ENCODE measurements around the gene CHIA. TPM values are rescaled to one million over a fixed set of nuclear protein-coding genes. Genes with fewer than 3 reads are reported as not detected.

Gene CHIA
- total RNA-seq, 4 donors from 2014 or later, result not detected

- intact Hi-C loops (cut with DNase I), result no loop called here
- 89 to 90% methylated on average over 4 of the region's 4 CpGs for WGBS, 2 donors
- no peak overlapping the region for H3K27ac ChIP-seq
- no peak for DNase-seq
- H3K27me3 ChIP-seq, result no peaks in the 10 kb centered on the region
- TF ChIP-seq, protein P1, sequence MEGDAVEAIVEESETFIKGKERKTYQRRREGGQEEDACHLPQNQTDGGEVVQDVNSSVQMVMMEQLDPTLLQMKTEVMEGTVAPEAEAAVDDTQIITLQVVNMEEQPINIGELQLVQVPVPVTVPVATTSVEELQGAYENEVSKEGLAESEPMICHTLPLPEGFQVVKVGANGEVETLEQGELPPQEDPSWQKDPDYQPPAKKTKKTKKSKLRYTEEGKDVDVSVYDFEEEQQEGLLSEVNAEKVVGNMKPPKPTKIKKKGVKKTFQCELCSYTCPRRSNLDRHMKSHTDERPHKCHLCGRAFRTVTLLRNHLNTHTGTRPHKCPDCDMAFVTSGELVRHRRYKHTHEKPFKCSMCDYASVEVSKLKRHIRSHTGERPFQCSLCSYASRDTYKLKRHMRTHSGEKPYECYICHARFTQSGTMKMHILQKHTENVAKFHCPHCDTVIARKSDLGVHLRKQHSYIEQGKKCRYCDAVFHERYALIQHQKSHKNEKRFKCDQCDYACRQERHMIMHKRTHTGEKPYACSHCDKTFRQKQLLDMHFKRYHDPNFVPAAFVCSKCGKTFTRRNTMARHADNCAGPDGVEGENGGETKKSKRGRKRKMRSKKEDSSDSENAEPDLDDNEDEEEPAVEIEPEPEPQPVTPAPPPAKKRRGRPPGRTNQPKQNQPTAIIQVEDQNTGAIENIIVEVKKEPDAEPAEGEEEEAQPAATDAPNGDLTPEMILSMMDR (IDR thresholded peaks at IDR 0.05), result no peak
- TF ChIP-seq POLR2A (IDR thresholded peaks at IDR 0.05), result no peak
- no peaks in the 10 kb centered on the region for H3K9me3 ChIP-seq
- H3K36me3 ChIP-seq, result no peaks in the 10 kb centered on the region
- H3K4me3 ChIP-seq (replicated peaks in 1 of 3), result no peak overlapping the region
- H3K4me1 ChIP-seq, result peaks cover 11 to 13% of the 10 kb centered on the region in 2 donors
Measured at GRCh38 chr1:111269825-111270406, 20.7 kb upstream of the CHIA start.

DNA sequence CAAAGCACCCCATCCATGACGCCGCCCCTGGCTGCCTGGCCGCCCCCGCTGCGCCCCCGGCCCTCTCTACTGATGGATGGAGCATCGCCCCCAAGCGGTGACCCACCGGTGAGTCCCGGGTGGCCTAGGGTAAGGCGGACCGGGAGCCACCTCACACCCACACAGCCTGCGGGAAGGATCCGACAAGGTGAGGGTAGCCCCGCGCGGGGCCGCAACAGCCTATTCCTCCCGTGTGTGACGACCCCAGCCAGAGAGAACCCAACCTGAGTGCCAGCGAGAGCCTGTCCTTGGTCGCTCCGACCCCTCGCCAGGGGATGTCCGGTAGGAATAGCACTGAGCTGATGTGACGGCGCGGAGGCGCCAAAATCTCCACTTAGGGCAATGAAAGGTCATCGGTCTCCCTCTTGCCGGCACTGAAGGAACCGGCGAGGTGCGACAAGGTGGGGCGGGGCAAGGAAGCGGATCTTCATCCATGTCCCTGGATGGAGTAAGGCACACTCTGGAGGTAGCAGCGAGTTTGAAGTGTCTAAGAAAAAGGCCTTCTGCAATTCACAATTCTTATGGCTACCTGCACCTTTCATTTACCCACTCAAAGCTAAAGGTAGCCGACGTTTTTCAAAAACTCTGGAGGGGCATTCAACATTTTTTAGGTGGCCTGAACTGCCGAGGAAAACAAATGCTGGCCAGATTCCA, 19.7 kb upstream of the CHIA start:
- H3K4me3 ChIP-seq (replicated peaks in 1 of 3), result peak overlapping the region in 1 of 3 donors; percentile 4
- no peak overlapping the region for H3K27ac ChIP-seq
- H3K36me3 ChIP-seq, result no peaks in the 10 kb centered on the region
- 6% methylated on average over 18 to 33 of the region's 40 CpGs for WGBS, 2 donors
- peak; percentile 20 to 47 for DNase-seq
- peaks cover 11 to 20% of the 10 kb centered on the region in 2 donors for H3K4me1 ChIP-seq
- no peaks in the 10 kb centered on the region for H3K9me3 ChIP-seq
- H3K27me3 ChIP-seq, result no peaks in the 10 kb centered on the region
- intact Hi-C loops (cut with DNase I), result no loop called here
- no peak for TF ChIP-seq POLR2A (IDR thresholded peaks at IDR 0.05)
- TF ChIP-seq, protein P1 (IDR thresholded peaks at IDR 0.05), result no peak

DNA sequence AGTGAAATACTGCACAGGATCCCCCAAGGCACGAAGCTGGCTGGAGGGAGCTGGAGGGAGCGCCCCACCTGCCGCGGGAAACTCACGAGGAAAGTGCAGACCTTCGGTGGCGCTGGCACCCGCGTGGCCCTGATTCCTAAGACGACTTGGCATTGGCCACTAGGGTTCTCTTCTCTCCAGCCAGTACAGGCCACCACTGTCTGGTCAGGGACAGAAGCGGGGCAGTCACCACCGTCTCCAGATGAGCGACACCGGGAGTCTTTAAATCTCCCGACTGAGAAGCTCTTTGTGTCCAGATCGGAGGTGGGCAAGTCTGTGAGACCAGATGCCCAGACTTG, 19.2 kb upstream of the CHIA start:
- DNase-seq, result no peak
- no peaks in the 10 kb centered on the region for H3K27me3 ChIP-seq
- no peak overlapping the region for H3K27ac ChIP-seq
- TF ChIP-seq, protein P1 (IDR thresholded peaks at IDR 0.05), result no peak
- no peak for TF ChIP-seq POLR2A (IDR thresholded peaks at IDR 0.05)
- intact Hi-C loops (cut with DNase I), result no loop called here
- H3K9me3 ChIP-seq, result no peaks in the 10 kb centered on the region
- 32 to 40% methylated on average over 9 to 10 of the region's 16 CpGs for WGBS, 2 donors
- peaks cover 11 to 20% of the 10 kb centered on the region in 2 donors for H3K4me1 ChIP-seq
- no peaks in the 10 kb centered on the region for H3K36me3 ChIP-seq
- H3K4me3 ChIP-seq (replicated peaks in 1 of 3), result peak overlapping the region in 1 of 3 donors; percentile 4

DNA sequence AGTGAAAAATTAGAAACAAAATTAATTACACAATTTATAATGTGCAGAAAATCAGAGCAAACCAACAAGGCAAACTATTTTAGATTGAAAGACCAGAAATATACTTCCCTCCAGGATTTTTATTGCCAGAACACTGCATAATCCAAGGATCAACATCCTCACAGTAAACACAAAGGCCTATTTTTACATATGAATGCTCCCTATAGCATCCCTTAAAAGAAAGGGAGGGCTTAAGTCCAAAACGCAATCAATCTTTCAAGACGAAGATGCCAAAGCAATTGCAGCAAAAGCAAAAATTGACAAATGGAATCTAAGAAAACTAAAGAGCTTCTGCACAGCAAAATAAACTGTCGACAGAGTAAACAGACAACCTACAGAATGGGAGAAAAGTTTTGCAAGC, 18.6 kb upstream of the CHIA start:
- peaks cover 11 to 20% of the 10 kb centered on the region in 2 donors for H3K4me1 ChIP-seq
- intact Hi-C loops (cut with DNase I), result no loop called here
- no peaks in the 10 kb centered on the region for H3K27me3 ChIP-seq
- TF ChIP-seq, protein P1 (IDR thresholded peaks at IDR 0.05), result no peak
- no peak for TF ChIP-seq POLR2A (IDR thresholded peaks at IDR 0.05)
- no peaks in the 10 kb centered on the region for H3K36me3 ChIP-seq
- DNase-seq, result no peak
- H3K27ac ChIP-seq, result no peak overlapping the region
- 77 to 78% methylated on average over 3 of the region's 3 CpGs for WGBS, 2 donors
- H3K9me3 ChIP-seq, result no peaks in the 10 kb centered on the region
- H3K4me3 ChIP-seq (replicated peaks in 1 of 3), result no peak overlapping the region

DNA sequence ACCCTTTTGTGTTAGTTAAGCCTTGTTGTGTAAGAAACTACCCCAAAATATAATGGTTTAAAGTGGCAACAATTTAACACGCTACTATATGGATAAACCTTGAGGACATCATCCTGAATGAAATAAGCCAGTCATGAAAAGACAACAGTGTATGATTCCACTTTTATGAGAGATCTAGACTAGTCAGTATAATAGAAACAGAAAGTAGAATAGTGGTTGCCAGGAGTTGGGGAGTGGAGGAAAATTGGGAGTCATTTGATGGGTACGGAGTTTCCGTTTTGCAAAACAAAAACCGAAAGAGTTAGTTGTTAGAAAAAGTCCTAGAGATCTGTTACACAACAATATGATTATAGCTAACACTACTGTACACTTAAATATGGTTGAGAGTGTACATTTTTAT, 16.0 kb upstream of the CHIA start:
- DNase-seq, result no peak
- intact Hi-C loops (cut with DNase I), result no loop called here
- H3K4me1 ChIP-seq, result peaks cover 11 to 20% of the 10 kb centered on the region in 2 donors
- no peaks in the 10 kb centered on the region for H3K36me3 ChIP-seq
- peak overlapping the region in 2 of 3 donors; percentile 19 to 25 for H3K27ac ChIP-seq
- no peaks in the 10 kb centered on the region for H3K27me3 ChIP-seq
- TF ChIP-seq, protein P1 (IDR thresholded peaks at IDR 0.05), result no peak
- TF ChIP-seq POLR2A (IDR thresholded peaks at IDR 0.05), result no peak
- H3K9me3 ChIP-seq, result no peaks in the 10 kb centered on the region
- 75 to 83% methylated on average over 4 of the region's 4 CpGs for WGBS, 2 donors
- H3K4me3 ChIP-seq (replicated peaks in 1 of 3), result no peak overlapping the region

Data from thyroid gland (tissue), 4 donors.